SU-DHL-6 (cell line): ENCODE results near the gene KANSL3.

Experiments used
- H2AFZ ChIP-seq: fragments of 200-600 bp; sonication (generic); 2 replicates; pipeline ENCODE4 v1.6.1; 2014; ENCODE audit warnings: low read depth, mild to moderate bottlenecking, moderate library complexity, mixed read lengths, antibody characterized with exemption, low read length; ENCODE audit not compliant: severe bottlenecking
- H3F3A ChIP-seq: fragments of 200-600 bp; shearing (Covaris generic); 2 replicates; pipeline ENCODE4 v1.6.0; 2016; ENCODE audit warnings: antibody characterized with exemption, mild to moderate bottlenecking; ENCODE audit not compliant: insufficient read depth
- H3K27ac ChIP-seq: fragments of 200-600 bp; sonication (generic); 2 replicates; pipeline ENCODE4 v1.5.1; 2016; ENCODE audit warnings: low read depth, mild to moderate bottlenecking, low read length, moderate library complexity, mixed read lengths
- H3K27me3 ChIP-seq: fragments of 200-600 bp; sonication (generic), shearing (Covaris generic); 2 replicates; pipeline ENCODE4 v1.6.0; 2014; ENCODE audit warnings: mild to moderate bottlenecking, low read length
- H3K36me3 ChIP-seq: fragments of 200-600 bp; sonication (generic); 2 replicates; pipeline ENCODE4 v1.6.1; 2014; ENCODE audit warnings: mild to moderate bottlenecking, low read length, mixed read lengths
- H3K4me2 ChIP-seq: fragments of 300-600, 200-600 bp; shearing (Covaris generic), sonication (generic); 2 replicates; pipeline ENCODE4 v1.6.0; 2014; ENCODE audit warnings: low read length, low read depth, mild to moderate bottlenecking; ENCODE audit not compliant: poor library complexity, severe bottlenecking
- H3K4me3 ChIP-seq: fragments of 200-600 bp; sonication (generic); 2 replicates; pipeline ENCODE4 v1.5.1; 2014; ENCODE audit warnings: antibody characterized with exemption, low read length, mild to moderate bottlenecking, mixed read lengths; ENCODE audit not compliant: insufficient read depth, poor library complexity, severe bottlenecking
- H3K79me2 ChIP-seq: fragments of 200-600 bp; sonication (generic); 2 replicates; pipeline ENCODE4 v1.6.1; 2014; ENCODE audit warnings: mild to moderate bottlenecking, low read length, moderate library complexity; ENCODE audit not compliant: insufficient read depth
- H3K9ac ChIP-seq: fragments of 200-600 bp; sonication (generic); 2 replicates; pipeline ENCODE4 v1.7.0; 2014; ENCODE audit warnings: mild to moderate bottlenecking, low read length
- H3K9me2 ChIP-seq: fragments of 200-600 bp; sonication (generic); replicated peaks from 2 replicates; pipeline ENCODE4 v1.6.1; 2014; ENCODE audit warnings: low read length; ENCODE audit not compliant: insufficient read depth
- H3K9me3 ChIP-seq: fragments of 200-600 bp; sonication (generic); 2 replicates; pipeline ENCODE4 v1.6.1; 2014; ENCODE audit warnings: low read length, mixed read lengths; ENCODE audit not compliant: insufficient read depth
- H4K20me1 ChIP-seq: fragments of 200-600 bp; sonication (generic); 2 replicates; pipeline ENCODE4 v1.6.1; 2014; ENCODE audit warnings: low read depth, mild to moderate bottlenecking, antibody characterized with exemption, low read length, moderate library complexity, mixed read lengths
- EZH2phosphoT487 ChIP-seq: fragments of 200-600 bp; sonication (generic), shearing (Covaris generic); conservative IDR thresholded peaks from 2 replicates; pipeline ENCODE4 v1.6.1; 2018; ENCODE audit warnings: mild to moderate bottlenecking, antibody characterized with exemption, low read length, moderate library complexity, mixed read lengths
- TF ChIP-seq, protein P1 (sequence below): fragments of 200-600 bp; sonication (generic); IDR thresholded peaks from one replicate; pipeline ENCODE4 v1.5.1; 2017; ENCODE audit warnings: antibody characterized with exemption, mild to moderate bottlenecking, low read length, moderate library complexity; ENCODE audit not compliant: insufficient read depth, poor library complexity, severe bottlenecking

The KANSL3 gene

DNA sequence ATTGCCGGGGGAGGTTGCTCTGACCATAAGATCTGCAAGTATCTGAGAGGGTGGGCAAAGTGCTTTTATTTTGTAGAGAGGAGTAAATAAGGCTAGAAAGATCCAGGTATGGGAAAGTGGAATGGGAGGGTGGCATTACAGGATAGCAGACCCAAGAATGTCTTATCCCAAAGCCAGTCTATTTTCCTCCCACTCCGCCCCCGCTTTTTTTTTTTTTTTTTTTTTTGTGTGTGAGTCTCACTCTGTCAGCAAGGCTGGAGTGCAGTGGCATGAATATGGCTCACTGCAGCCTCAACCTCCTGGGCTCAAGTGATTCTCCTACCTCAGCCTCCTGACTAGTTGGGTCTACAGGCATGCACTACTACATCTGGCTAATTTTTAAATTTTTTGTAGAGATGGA, 70.0 kb downstream of the KANSL3 start:
- Histone ChIP-seq H3K9me2 (no peaks in the 10 kb centered on the region), H3K9ac (no peak overlapping the region), H4K20me1 (no peaks in the 10 kb centered on the region), H2AFZ (no peak overlapping the region), H3K9me3 (no peaks in the 10 kb centered on the region), H3K79me2 (no peaks in the 10 kb centered on the region), H3K4me2 (no peak overlapping the region), H3K36me3 (no peaks in the 10 kb centered on the region), H3K27me3 (no peaks in the 10 kb centered on the region), H3F3A (no peaks in the 10 kb centered on the region), H3K27ac (no peak overlapping the region), H3K4me3 (no peak overlapping the region)
- TF ChIP-seq, protein P1, sequence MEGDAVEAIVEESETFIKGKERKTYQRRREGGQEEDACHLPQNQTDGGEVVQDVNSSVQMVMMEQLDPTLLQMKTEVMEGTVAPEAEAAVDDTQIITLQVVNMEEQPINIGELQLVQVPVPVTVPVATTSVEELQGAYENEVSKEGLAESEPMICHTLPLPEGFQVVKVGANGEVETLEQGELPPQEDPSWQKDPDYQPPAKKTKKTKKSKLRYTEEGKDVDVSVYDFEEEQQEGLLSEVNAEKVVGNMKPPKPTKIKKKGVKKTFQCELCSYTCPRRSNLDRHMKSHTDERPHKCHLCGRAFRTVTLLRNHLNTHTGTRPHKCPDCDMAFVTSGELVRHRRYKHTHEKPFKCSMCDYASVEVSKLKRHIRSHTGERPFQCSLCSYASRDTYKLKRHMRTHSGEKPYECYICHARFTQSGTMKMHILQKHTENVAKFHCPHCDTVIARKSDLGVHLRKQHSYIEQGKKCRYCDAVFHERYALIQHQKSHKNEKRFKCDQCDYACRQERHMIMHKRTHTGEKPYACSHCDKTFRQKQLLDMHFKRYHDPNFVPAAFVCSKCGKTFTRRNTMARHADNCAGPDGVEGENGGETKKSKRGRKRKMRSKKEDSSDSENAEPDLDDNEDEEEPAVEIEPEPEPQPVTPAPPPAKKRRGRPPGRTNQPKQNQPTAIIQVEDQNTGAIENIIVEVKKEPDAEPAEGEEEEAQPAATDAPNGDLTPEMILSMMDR = no peak
- no peak for TF ChIP-seq EZH2phosphoT487

- no peaks in the 10 kb centered on the region for H3K36me3 ChIP-seq
- no peaks in the 10 kb centered on the region for H3K9me2 ChIP-seq
- no peak overlapping the region for H3K9ac ChIP-seq
- H3K9me3 ChIP-seq = no peaks in the 10 kb centered on the region
- H3K4me3 ChIP-seq = no peak overlapping the region
- H2AFZ ChIP-seq = no peak overlapping the region
- no peaks in the 10 kb centered on the region for H3K79me2 ChIP-seq
- no peak overlapping the region for H3K4me2 ChIP-seq
- no peaks in the 10 kb centered on the region for H4K20me1 ChIP-seq
- no peak overlapping the region for H3K27ac ChIP-seq
- no peaks in the 10 kb centered on the region for H3F3A ChIP-seq
- TF ChIP-seq, protein P1 = no peak
- TF ChIP-seq EZH2phosphoT487 = no peak
- no peaks in the 10 kb centered on the region for H3K27me3 ChIP-seq
These were observed 73.0 kb downstream of the KANSL3 start for GRCh38 chr2:96565111-96565510.

GRCh38 chr2:96564563-96564962, 73.5 kb downstream of the KANSL3 start:
- TF ChIP-seq, protein P1 = no peak
- no peak for TF ChIP-seq EZH2phosphoT487
- H3K27me3 ChIP-seq = no peaks in the 10 kb centered on the region
- no peak overlapping the region for H2AFZ ChIP-seq
- no peak overlapping the region for H3K9ac ChIP-seq
- no peak overlapping the region for H3K4me2 ChIP-seq
- H3K36me3 ChIP-seq = no peaks in the 10 kb centered on the region
- H3K9me3 ChIP-seq = no peaks in the 10 kb centered on the region
- H3K4me3 ChIP-seq = no peak overlapping the region
- no peaks in the 10 kb centered on the region for H4K20me1 ChIP-seq
- H3K9me2 ChIP-seq = no peaks in the 10 kb centered on the region
- no peaks in the 10 kb centered on the region for H3F3A ChIP-seq
- no peaks in the 10 kb centered on the region for H3K79me2 ChIP-seq
- no peak overlapping the region for H3K27ac ChIP-seq
